Skeletal muscle tissue (tissue), 4 donors: Measurements from ENCODE around the gene CALY. TPM values are rescaled to one million over a fixed set of nuclear protein-coding genes. Genes with fewer than 3 reads are reported as not detected.
"Not testable (repeated sequence)": the region's sequence is repeated elsewhere in the genome, so short reads cannot be mapped to it uniquely, and the experiment has no call there.

ENCODE experiments used
- H3K27ac ChIP-seq: one replicate; pipeline ENCODE4 v1.7.0; 2013; ENCODE audit warnings: mild to moderate bottlenecking, low read depth, low read length, inconsistent platforms
- H3K27me3 ChIP-seq, 3 donors: one replicate each; pipeline ENCODE4 v1.7.0; 2013; ENCODE audit warnings: low read length in 3 of 3; ENCODE audit not compliant: control insufficient read depth in 3 of 3, insufficient read depth in 3 of 3
- H3K36me3 ChIP-seq, 3 donors: one replicate each; pipeline ENCODE4 v1.7.0; 2013; ENCODE audit warnings: low read length in 3 of 3; ENCODE audit not compliant: control insufficient read depth in 3 of 3, insufficient read depth in 3 of 3
- H3K4me1 ChIP-seq, 3 donors: one replicate each; pipeline ENCODE4 v1.7.0; 2013; ENCODE audit warnings: low read length in 3 of 3, mild to moderate bottlenecking in 3 of 3; ENCODE audit not compliant: control insufficient read depth in 3 of 3, insufficient read depth in 3 of 3
- H3K4me3 ChIP-seq, 3 donors: one replicate each; pipeline ENCODE4 v1.7.0; 2013; ENCODE audit warnings: low read length in 3 of 3
- H3K9ac ChIP-seq, 3 donors: one replicate each; pipeline ENCODE4 v1.7.0; 2013; ENCODE audit warnings: low read length in 3 of 3, mild to moderate bottlenecking in 3 of 3, moderate library complexity in 2 of 3, low read depth in 1 of 3
- H3K9me3 ChIP-seq, 3 donors: one replicate each; pipeline ENCODE4 v1.7.0; 2013; ENCODE audit warnings: low read length in 3 of 3; ENCODE audit not compliant: control insufficient read depth in 3 of 3
- total RNA-seq: library from RNA; depleted of rRNA; stranded (reverse); fragments of >200 nt; gene quantifications from one replicate; pipeline ENCODE4 v1.2.3, GENCODE V29; 2014
- donor health status: Osteomylitis.

Gene CALY
- total RNA-seq, 1 donor from 2014 or later, result not detected

- no peak overlapping the region for H3K9ac ChIP-seq
- H3K36me3 ChIP-seq, result no peaks in the 10 kb centered on the region
- H3K4me3 ChIP-seq, result no peak overlapping the region
- H3K27me3 ChIP-seq, result peaks cover 45 to 58% (median 55%) of the 10 kb centered on the region in 3 donors
- H3K27ac ChIP-seq, result no peak overlapping the region
- H3K9me3 ChIP-seq, result no peaks in the 10 kb centered on the region
- H3K4me1 ChIP-seq, result peaks cover 5 to 14% (median 13%) of the 10 kb centered on the region in 3 donors
Observed at GRCh38 chr10:133324857-133325260, 11.8 kb downstream of the CALY start.

GRCh38 chr10:133324198-133324792 lies 12.4 kb downstream of the CALY start:
- H3K27ac ChIP-seq, result no peak overlapping the region
- H3K9ac ChIP-seq, result no peak overlapping the region
- no peak overlapping the region for H3K4me3 ChIP-seq
- peaks cover 46 to 58% (median 55%) of the 10 kb centered on the region in 3 donors for H3K27me3 ChIP-seq
- peaks cover 4 to 11% (median 9%) of the 10 kb centered on the region in 3 donors for H3K4me1 ChIP-seq
- no peaks in the 10 kb centered on the region for H3K36me3 ChIP-seq
- H3K9me3 ChIP-seq, result no peaks in the 10 kb centered on the region

- Histone ChIP-seq H3K27me3 (peaks cover 34 to 46% (median 43%) of the 10 kb centered on the region in 3 donors), H3K4me1 (peaks cover 7 to 15% (median 14%) of the 10 kb centered on the region in 3 donors)
- not testable (repeated sequence) for H3K9me3 ChIP-seq, H3K4me3 ChIP-seq, H3K9ac ChIP-seq, H3K27ac ChIP-seq, H3K36me3 ChIP-seq
Observed at GRCh38 chr10:133322064-133322709, 14.5 kb downstream of the CALY start.

GRCh38 chr10:133320852-133321422 lies 15.8 kb downstream of the CALY start:
- H3K27ac ChIP-seq, H3K36me3 ChIP-seq, H3K9me3 ChIP-seq, H3K4me3 ChIP-seq, H3K9ac ChIP-seq: not testable (repeated sequence)
- H3K27me3 ChIP-seq, result peaks cover 21 to 34% (median 31%) of the 10 kb centered on the region in 3 donors
- H3K4me1 ChIP-seq, result peaks cover 4 to 12% (median 11%) of the 10 kb centered on the region in 3 donors

GRCh38 chr10:133318494-133319127 lies 18.1 kb downstream of the CALY start:
- H3K9ac ChIP-seq, result peak overlapping the region in 1 of 3 donors; percentile 33
- H3K36me3 ChIP-seq, result no peaks in the 10 kb centered on the region
- peaks cover 3 to 9% (median 4%) of the 10 kb centered on the region in 3 donors for H3K4me1 ChIP-seq
- no peak overlapping the region for H3K27ac ChIP-seq
- no peaks in the 10 kb centered on the region for H3K9me3 ChIP-seq
- H3K4me3 ChIP-seq, result peak overlapping the region in 2 of 3 donors; percentile 27 to 35
- H3K27me3 ChIP-seq, result peaks cover 13 to 23% (median 15%) of the 10 kb centered on the region in 3 donors

GRCh38 chr10:133316732-133317131 lies 20.0 kb downstream of the CALY start:
- Histone ChIP-seq H3K9ac (no peak overlapping the region), H3K27ac (no peak overlapping the region), H3K4me1 (peaks cover 3 to 9% (median 4%) of the 10 kb centered on the region in 3 donors), H3K36me3 (peaks cover 4 to 12% (median 11%) of the 10 kb centered on the region in 3 donors), H3K4me3 (no peak overlapping the region), H3K9me3 (no peaks in the 10 kb centered on the region), H3K27me3 (peaks cover 13 to 23% (median 13%) of the 10 kb centered on the region in 3 donors)

- Histone ChIP-seq H3K27ac (no peak overlapping the region), H3K4me3 (no peak overlapping the region), H3K4me1 (peaks cover 3 to 9% (median 4%) of the 10 kb centered on the region in 3 donors), H3K9me3 (no peaks in the 10 kb centered on the region), H3K9ac (no peak overlapping the region), H3K36me3 (peaks cover 6 to 15% (median 15%) of the 10 kb centered on the region in 3 donors), H3K27me3 (peaks cover 13 to 23% (median 13%) of the 10 kb centered on the region in 3 donors)
Observed at GRCh38 chr10:133316266-133316665, 20.4 kb downstream of the CALY start.

GRCh38 chr10:133315847-133316246 lies 20.8 kb downstream of the CALY start:
- H3K27ac ChIP-seq, result no peak overlapping the region

GRCh38 chr10:133314911-133315310 lies 21.8 kb downstream of the CALY start:
- Histone ChIP-seq H3K27me3 (peaks cover 13 to 16% (median 13%) of the 10 kb centered on the region in 3 donors), H3K36me3 (peaks cover 14 to 24% (median 21%) of the 10 kb centered on the region in 3 donors), H3K9ac (no peak overlapping the region), H3K4me3 (no peak overlapping the region), H3K9me3 (no peaks in the 10 kb centered on the region), H3K27ac (no peak overlapping the region), H3K4me1 (peaks cover 3 to 9% (median 4%) of the 10 kb centered on the region in 3 donors)

More at GRCh38 chr10:133315847-133316246, 20.8 kb downstream of the CALY start:
- H3K9ac ChIP-seq, result no peak overlapping the region
- peaks cover 13 to 21% (median 13%) of the 10 kb centered on the region in 3 donors for H3K27me3 ChIP-seq
- peaks cover 3 to 9% (median 4%) of the 10 kb centered on the region in 3 donors for H3K4me1 ChIP-seq
- no peak overlapping the region for H3K4me3 ChIP-seq
- H3K9me3 ChIP-seq, result no peaks in the 10 kb centered on the region
- peaks cover 6 to 15% (median 15%) of the 10 kb centered on the region in 3 donors for H3K36me3 ChIP-seq
